Skeletal muscle cell (primary cell): ENCODE measurements around the gene C2orf42.
"Not testable (repeated sequence)": the region's sequence is repeated elsewhere in the genome, so short reads cannot be mapped to it uniquely, and the experiment has no call there.

Experiments used
- DNase-seq: peaks from one replicate; pipeline ENCODE4 v3.0.0-alpha.2; 2010; ENCODE audit warnings: low read depth
- H3K4me3 ChIP-seq: 2 replicates; pipeline ENCODE4 v1.5.1; 2011; ENCODE audit warnings: low read depth, mild to moderate bottlenecking, control low read depth, low read length, moderate library complexity

Gene C2orf42

GRCh38 chr2:70113359-70114070 lies 77.3 kb downstream of the C2orf42 start:
- H3K4me3 ChIP-seq, result no peak overlapping the region
- DNase-seq, result no peak

- no peak overlapping the region for H3K4me3 ChIP-seq
- DNase-seq, result no peak
These were observed 78.8 kb downstream of the C2orf42 start for GRCh38 chr2:70111752-70112591.

GRCh38 chr2:70110397-70110796 lies 80.4 kb downstream of the C2orf42 start:
- H3K4me3 ChIP-seq, DNase-seq: not testable (repeated sequence)

- not testable (repeated sequence) for DNase-seq, H3K4me3 ChIP-seq
These were observed 84.7 kb downstream of the C2orf42 start for GRCh38 chr2:70106138-70106537.

- peak; percentile 64 for DNase-seq
- H3K4me3 ChIP-seq, result no peak overlapping the region
These were observed 86.3 kb downstream of the C2orf42 start for GRCh38 chr2:70104231-70105111.

GRCh38 chr2:70103531-70104061 lies 87.2 kb downstream of the C2orf42 start:
- H3K4me3 ChIP-seq, result no peak overlapping the region
- no peak for DNase-seq

GRCh38 chr2:70102323-70102905 lies 88.4 kb downstream of the C2orf42 start:
- not testable (repeated sequence) for DNase-seq

GRCh38 chr2:70101686-70102085 lies 89.1 kb downstream of the C2orf42 start:
- not testable (repeated sequence) for DNase-seq, H3K4me3 ChIP-seq

More at GRCh38 chr2:70102323-70102905, 88.4 kb downstream of the C2orf42 start:
- H3K4me3 ChIP-seq, result not testable (repeated sequence)

- no peak for DNase-seq
- H3K4me3 ChIP-seq, result no peak overlapping the region
These were observed 89.6 kb downstream of the C2orf42 start for GRCh38 chr2:70101174-70101573.
